ENCODE results near the gene AIF1. TPM values are rescaled to one million over a fixed set of nuclear protein-coding genes. Genes with fewer than 3 reads are reported as not detected.

Gene AIF1
- total RNA-seq, 8 experiments from 2014 or later: 1.1 to 3.1 (median 2.0) TPM; not detected in 3

DNA sequence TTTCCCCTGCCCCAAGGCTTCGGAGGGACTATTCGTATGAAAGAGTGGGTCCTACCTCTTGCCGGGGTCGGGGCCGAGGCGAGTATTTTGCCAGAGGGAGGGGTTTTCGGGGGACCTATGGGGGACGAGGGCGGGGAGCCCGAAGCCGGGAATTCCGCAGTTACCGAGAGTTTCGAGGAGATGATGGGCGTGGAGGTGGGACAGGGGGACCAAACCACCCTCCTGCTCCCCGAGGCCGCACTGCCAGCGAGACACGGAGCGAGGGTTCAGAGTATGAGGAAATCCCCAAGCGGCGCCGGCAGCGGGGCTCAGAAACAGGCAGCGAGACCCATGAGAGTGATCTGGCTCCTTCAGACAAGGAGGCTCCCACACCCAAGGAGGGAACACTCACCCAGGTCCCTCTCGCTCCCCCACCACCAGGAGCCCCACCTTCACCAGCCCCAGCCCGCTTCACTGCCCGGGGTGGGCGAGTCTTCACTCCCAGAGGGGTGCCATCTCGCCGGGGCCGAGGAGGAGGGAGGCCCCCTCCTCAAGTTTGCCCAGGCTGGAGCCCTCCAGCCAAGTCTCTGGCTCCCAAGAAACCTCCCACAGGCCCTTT lies 16.7 kb downstream of the AIF1 start:
- in situ Hi-C loops (cut with MboI; ENCODE audit: low pct_unique_long_range_greater_than_20kb in 2 of 9, low sequenced_read_pairs in 9 of 9, unreplicated experiment in 9 of 9): no loop called here
- Histone ChIP-seq H3K27ac (peak overlapping the region in 1 of 2 donors; percentile 45), H3K4me3 (no peak overlapping the region), H3K4me1 (replicated peaks in 1 of 2) (peaks cover 0 to 5% of the 10 kb centered on the region in 2 donors)
- 30 to 80% methylated on average over 1 to 2 of the region's 32 CpGs; no CpG with 5 or more reads in 8 of the 10 experiments for WGBS, 10 experiments
- peak in 5 of 8 experiments; percentile 6 to 22 (median 19) for ATAC-seq (replicated peaks in 6 of 8)

DNA sequence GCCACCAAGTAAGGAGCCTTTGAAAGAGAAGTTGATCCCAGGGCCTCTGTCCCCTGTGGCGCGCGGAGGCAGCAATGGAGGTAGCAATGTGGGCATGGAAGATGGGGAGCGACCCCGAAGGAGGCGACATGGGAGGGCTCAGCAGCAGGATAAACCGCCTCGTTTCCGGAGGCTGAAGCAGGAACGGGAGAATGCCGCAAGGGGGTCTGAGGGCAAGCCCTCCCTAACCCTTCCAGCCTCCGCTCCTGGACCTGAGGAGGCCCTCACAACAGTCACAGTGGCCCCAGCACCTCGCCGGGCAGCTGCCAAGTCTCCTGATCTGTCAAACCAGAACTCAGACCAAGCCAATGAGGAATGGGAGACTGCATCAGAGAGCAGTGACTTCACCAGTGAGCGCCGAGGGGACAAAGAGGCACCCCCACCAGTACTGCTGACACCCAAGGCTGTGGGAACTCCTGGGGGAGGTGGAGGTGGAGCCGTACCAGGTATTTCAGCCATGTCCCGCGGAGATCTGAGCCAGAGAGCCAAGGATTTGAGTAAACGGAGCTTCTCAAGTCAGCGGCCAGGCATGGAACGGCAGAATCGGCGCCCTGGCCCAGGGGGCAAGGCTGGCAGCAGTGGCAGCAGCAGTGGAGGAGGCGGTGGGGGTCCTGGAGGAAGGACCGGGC lies 17.4 kb downstream of the AIF1 start:
- no peak overlapping the region for H3K4me3 ChIP-seq
- H3K27ac ChIP-seq: peak overlapping the region in 1 of 2 donors; percentile 45
- 67 to 100% (median 96%) methylated on average over 1 to 16 of the region's 26 CpGs; no CpG with 5 or more reads in 5 of the 10 experiments for WGBS, 10 experiments
- peak in 3 of 8 experiments; percentile 1 to 4 (median 2) for ATAC-seq (replicated peaks in 6 of 8)
- peaks cover 0 to 5% of the 10 kb centered on the region in 2 donors for H3K4me1 ChIP-seq (replicated peaks in 1 of 2)
- in situ Hi-C loops (cut with MboI; ENCODE audit: low pct_unique_long_range_greater_than_20kb in 2 of 9, low sequenced_read_pairs in 9 of 9, unreplicated experiment in 9 of 9): no loop called here

DNA sequence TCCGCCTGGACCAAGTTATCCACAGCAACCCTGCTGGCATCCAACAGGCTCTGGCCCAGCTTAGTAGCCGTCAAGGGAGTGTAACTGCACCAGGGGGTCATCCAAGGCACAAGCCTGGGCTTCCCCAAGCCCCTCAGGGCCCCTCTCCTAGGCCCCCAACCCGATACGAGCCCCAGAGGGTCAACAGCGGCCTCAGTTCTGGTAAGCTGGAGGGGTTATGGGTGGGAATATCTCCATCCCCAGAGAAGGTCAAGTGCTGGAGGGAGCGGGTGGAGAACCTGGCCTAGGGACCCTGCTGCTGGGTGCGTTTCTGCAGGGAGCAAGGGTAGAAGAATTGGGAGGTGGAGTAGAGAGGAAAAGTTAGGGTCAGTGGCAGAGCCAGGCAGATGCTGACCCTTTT lies 18.4 kb downstream of the AIF1 start:
- H3K4me3 ChIP-seq: no peak overlapping the region
- H3K27ac ChIP-seq: peak overlapping the region in 1 of 2 donors; percentile 77
- ATAC-seq (replicated peaks in 6 of 8): no peak
- in situ Hi-C loops (cut with MboI; ENCODE audit: low pct_unique_long_range_greater_than_20kb in 2 of 9, low sequenced_read_pairs in 9 of 9, unreplicated experiment in 9 of 9): no loop called here
- 80 to 100% (median 92%) methylated on average over 1 to 5 of the region's 7 CpGs; no CpG with 5 or more reads in 7 of the 10 experiments for WGBS, 10 experiments
- peaks cover 0 to 5% of the 10 kb centered on the region in 2 donors for H3K4me1 ChIP-seq (replicated peaks in 1 of 2)

DNA sequence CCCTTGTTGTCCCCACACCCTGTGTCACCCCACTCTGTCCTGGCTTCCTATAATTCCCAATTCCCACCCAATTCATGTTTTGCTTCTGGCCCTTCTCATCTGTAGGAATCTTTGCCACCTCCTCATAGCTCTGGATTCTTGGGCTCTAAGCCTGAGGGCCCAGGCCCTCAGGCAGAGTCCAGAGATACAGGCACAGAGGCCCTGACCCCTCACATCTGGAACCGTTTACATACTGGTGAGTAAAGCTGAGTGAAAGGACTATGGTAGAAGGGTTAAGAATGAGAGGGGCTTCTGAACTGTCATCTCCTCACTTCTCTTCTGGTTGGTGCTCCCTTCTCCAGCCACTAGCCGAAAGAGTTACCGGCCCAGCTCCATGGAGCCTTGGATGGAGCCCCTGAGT lies 19.1 kb downstream of the AIF1 start:
- H3K4me1 ChIP-seq (replicated peaks in 1 of 2): peaks cover 0 to 5% of the 10 kb centered on the region in 2 donors
- no peak overlapping the region for H3K27ac ChIP-seq
- in situ Hi-C loops (cut with MboI; ENCODE audit: low pct_unique_long_range_greater_than_20kb in 2 of 9, low sequenced_read_pairs in 9 of 9, unreplicated experiment in 9 of 9): no loop called here
- no peak overlapping the region for H3K4me3 ChIP-seq
- WGBS, 10 experiments: 80 to 100% (median 93%) methylated on average over 1 to 3 of the region's 3 CpGs; no CpG with 5 or more reads in 5 of the 10 experiments
- ATAC-seq (replicated peaks in 6 of 8): no peak

DNA sequence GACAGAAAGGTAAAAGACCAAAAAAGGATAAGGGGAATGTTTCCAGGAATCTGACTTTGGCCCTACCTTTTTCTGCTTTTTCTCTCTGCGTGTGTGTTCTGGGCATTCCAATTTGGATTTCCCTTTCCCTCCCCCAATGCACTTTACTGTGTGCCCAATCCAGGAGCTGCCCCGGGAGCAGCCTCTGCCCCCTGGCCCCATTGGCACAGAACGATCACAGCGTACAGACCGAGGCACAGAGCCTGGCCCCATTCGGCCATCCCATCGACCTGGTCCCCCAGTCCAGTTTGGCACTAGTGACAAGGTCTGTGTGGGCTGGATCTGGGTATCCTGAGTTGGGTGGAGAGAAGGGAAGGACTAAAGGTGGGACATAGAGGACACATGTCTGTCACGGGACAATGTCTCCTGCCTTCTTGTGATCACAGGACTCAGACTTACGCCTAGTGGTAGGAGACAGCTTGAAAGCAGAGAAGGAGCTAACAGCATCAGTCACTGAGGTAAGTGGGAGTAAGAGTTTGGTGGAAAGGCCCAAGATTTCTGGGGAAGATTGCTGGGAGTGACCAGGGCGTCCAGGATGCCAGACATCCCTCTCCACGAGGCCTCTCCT lies 20.0 kb downstream of the AIF1 start:
- Histone ChIP-seq H3K27ac (no peak overlapping the region), H3K4me1 (replicated peaks in 1 of 2) (peaks cover 0 to 5% of the 10 kb centered on the region in 2 donors), H3K4me3 (no peak overlapping the region)
- no peak for ATAC-seq (replicated peaks in 6 of 8)
- WGBS, 10 experiments: 73 to 100% (median 96%) methylated on average over 2 to 7 of the region's 11 CpGs; no CpG with 5 or more reads in 5 of the 10 experiments
- in situ Hi-C loops (cut with MboI; ENCODE audit: low pct_unique_long_range_greater_than_20kb in 2 of 9, low sequenced_read_pairs in 9 of 9, unreplicated experiment in 9 of 9): no loop called here

DNA sequence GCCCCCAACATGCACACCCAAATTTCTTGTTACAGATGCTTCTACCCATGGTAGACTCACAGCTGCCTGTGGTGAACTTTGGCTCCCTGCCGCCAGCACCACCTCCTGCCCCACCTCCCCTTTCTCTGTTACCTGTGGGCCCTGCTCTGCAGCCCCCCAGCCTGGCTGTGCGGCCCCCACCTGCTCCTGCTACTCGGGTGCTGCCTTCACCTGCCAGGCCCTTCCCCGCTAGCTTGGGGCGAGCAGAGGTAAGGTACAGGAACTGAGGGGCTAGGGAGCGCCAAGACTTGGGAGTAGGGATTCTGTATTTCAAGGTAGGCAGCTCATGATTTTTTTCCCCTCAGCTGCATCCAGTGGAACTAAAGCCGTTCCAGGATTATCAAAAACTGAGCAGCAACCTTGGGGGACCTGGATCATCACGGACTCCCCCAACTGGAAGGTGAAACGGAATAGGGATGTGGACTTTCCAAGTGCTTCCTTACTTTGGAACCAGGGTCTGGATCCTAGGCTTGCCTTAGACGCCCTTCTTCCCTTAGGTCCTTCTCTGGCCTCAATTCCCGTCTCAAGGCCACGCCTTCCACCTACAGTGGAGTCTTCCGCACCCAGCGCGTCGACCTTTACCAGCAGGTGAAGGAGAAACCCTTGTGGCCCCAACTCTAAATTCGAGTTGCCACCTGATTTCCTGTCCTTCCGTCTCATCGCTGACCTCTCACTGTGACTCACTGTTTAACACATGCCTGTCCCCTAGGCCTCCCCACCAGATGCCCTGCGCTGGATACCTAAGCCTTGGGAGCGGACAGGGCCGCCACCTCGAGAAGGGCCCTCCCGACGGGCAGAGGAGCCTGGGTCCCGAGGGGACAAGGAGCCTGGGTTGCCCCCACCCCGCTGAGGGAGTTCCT lies 21.9 kb downstream of the AIF1 start:
- H3K4me1 ChIP-seq (replicated peaks in 1 of 2): peaks cover 0 to 5% of the 10 kb centered on the region in 2 donors
- ATAC-seq (replicated peaks in 6 of 8): peak in 4 of 8 experiments; percentile 12 to 21 (median 16)
- 50 to 100% (median 90%) methylated on average over 1 to 15 of the region's 27 CpGs; no CpG with 5 or more reads in 3 of the 10 experiments for WGBS, 10 experiments
- no peak overlapping the region for H3K4me3 ChIP-seq
- H3K27ac ChIP-seq: no peak overlapping the region
- in situ Hi-C loops (cut with MboI; ENCODE audit: low pct_unique_long_range_greater_than_20kb in 2 of 9, low sequenced_read_pairs in 9 of 9, unreplicated experiment in 9 of 9): no loop called here

DNA sequence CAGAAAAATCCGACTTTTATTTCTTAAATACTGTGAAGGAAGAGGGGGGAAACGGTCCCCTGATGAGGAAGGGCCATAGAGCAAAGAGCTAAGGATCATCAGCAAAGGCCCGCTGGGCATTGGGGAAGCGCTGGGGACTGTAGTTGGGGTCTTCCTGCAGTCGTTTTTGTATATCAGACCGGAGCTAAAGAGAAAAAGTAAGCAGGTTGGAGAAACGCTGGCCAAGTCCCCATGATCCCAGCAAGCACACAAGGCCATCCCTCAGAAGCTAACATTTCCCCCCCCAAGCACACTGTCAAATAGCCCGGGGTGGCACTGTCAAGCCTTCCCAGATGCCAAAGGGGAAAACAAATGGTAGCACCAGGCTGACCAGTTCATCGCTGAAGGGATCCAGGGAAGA lies 24.0 kb downstream of the AIF1 start:
- Histone ChIP-seq H3K4me3 (no peak overlapping the region), H3K4me1 (replicated peaks in 1 of 2) (no peaks in the 10 kb centered on the region), H3K27ac (no peak overlapping the region)
- in situ Hi-C loops (cut with MboI; ENCODE audit: low pct_unique_long_range_greater_than_20kb in 2 of 9, low sequenced_read_pairs in 9 of 9, unreplicated experiment in 9 of 9): no loop called here
- ATAC-seq (replicated peaks in 6 of 8): peak in 3 of 8 experiments; percentile 5 to 8 (median 6)
- 40 to 100% (median 87%) methylated on average over 1 to 8 of the region's 9 CpGs; no CpG with 5 or more reads in 1 of the 10 experiments for WGBS, 10 experiments

DNA sequence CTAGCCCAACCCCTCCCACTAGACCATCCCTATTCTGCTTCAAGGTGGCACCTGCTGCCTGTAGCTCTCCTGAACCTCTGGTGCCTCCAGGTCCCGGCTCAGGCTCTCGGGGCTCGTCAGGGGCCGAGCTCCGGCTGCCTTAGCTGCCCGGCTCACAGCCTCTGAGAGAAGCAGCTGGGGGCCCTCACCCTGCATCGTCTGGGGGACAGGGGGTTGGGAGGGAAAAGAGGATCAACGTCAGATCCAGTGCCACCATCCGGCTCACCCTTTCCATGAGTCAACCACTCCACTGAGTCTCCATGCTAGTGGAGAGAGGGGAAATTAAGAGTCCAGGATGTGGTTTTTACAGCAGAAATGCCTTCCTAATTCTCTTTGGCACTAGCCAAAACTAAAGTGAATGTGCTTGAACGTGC lies 24.4 kb downstream of the AIF1 start:
- ATAC-seq (replicated peaks in 6 of 8): peak in 7 of 8 experiments; percentile 5 to 25 (median 10)

DNA sequence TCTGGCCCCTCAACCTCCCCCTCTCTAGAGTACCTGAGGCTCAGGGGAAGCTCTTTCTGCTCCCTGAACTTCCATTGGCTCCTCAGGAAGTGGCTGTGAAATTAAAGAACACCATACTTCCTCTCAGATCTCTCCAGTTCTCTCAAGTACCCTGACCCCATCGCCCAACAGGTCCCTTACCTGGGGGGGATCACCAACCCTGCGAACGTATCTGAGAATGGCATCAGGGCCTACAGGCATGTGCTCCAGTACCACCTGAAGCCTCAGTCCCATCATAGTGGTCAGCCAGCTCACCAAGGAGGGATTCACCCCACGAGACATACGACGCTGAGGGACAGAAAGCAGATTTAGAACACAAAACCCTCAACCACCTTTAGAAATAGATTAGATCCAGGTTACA lies 25.6 kb downstream of the AIF1 start:
- ATAC-seq (replicated peaks in 6 of 8): peak in 1 of 8 experiments; percentile 1
- WGBS, 10 experiments: 67 to 100% (median 94%) methylated on average over 1 to 6 of the region's 6 CpGs; no CpG with 5 or more reads in 2 of the 10 experiments

More for the DNA sequence above, 24.4 kb downstream of the AIF1 start:
- in situ Hi-C loops (cut with MboI; ENCODE audit: low pct_unique_long_range_greater_than_20kb in 2 of 9, low sequenced_read_pairs in 9 of 9, unreplicated experiment in 9 of 9): no loop called here
- H3K4me1 ChIP-seq (replicated peaks in 1 of 2): no peaks in the 10 kb centered on the region
- H3K27ac ChIP-seq: no peak overlapping the region
- 0 to 100% (median 49%) methylated on average over 1 to 3 of the region's 10 CpGs; no CpG with 5 or more reads in 4 of the 10 experiments for WGBS, 10 experiments
- H3K4me3 ChIP-seq: no peak overlapping the region

DNA sequence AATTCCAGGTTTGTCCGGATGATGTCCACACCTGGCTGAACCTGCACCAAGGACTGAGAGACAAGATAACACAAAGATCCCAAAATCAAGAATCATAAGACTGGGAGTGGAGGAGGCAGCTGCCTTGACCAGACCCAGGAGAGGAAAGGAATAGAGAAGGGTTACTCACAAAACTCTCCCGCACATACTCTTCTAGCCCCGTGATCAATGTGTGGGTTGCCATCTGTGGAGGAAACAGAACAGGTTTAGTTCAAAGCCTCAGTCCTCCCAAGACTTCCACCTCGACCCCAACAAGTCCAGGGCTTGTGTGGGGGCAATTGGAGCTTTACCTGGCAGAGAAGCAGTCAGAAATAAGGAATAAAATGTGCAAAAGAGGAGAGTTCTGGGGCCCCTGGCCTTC lies 26.3 kb downstream of the AIF1 start:
- no peak for ATAC-seq (replicated peaks in 6 of 8)
- no peak overlapping the region for H3K4me3 ChIP-seq
- 33 to 100% (median 97%) methylated on average over 1 to 4 of the region's 4 CpGs; no CpG with 5 or more reads in 3 of the 10 experiments for WGBS, 10 experiments

More for the DNA sequence above, 25.6 kb downstream of the AIF1 start:
- no peak overlapping the region for H3K4me3 ChIP-seq
- H3K4me1 ChIP-seq (replicated peaks in 1 of 2): no peaks in the 10 kb centered on the region
- no peak overlapping the region for H3K27ac ChIP-seq
- in situ Hi-C loops (cut with MboI; ENCODE audit: low pct_unique_long_range_greater_than_20kb in 2 of 9, low sequenced_read_pairs in 9 of 9, unreplicated experiment in 9 of 9): no loop called here

DNA sequence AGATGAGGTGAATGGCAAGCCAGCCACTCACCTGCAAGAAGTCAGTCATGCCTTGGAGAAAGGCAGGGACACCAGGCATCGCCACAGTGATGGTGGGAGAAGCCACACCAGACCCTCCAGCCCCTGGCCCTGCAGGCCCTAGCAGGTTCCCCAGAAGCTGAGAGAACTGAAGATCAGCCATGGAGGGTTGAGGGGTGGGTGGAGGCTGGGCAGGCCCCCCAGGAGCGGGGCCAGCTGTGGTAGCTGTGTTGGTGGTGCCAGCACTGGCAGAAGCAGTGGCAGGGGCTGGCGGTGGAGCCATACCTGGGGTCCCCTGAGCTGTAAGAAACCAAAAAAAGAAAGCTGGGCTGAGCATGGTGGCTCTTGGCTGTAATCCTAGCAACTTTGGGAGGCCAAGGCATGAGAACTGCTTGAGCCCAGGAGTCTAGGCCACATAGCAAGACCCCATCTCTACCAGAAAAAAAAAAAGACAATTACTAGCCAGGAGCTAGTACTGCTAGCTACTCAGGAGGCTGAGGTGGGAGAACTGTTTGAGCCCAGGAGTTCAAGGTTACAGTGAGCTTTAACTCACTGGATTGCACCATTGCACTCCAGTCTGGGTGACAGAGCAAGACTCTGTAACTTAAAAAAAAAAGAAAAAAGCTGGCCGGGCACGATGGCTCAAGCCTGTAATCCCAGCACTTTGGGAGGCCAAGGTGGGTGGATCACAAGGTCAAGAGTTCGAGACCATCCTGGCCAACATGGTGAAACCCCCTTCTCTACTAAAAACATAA lies 27.9 kb downstream of the AIF1 start:
- in situ Hi-C loops (cut with MboI; ENCODE audit: low pct_unique_long_range_greater_than_20kb in 2 of 9, low sequenced_read_pairs in 9 of 9, unreplicated experiment in 9 of 9): no loop called here
- no peak for ATAC-seq (replicated peaks in 6 of 8)
- Histone ChIP-seq H3K4me3 (no peak overlapping the region), H3K27ac (no peak overlapping the region), H3K4me1 (replicated peaks in 1 of 2) (no peaks in the 10 kb centered on the region)
- WGBS, 10 experiments: 80 to 100% (median 95%) methylated on average over 1 to 5 of the region's 6 CpGs; no CpG with 5 or more reads in 4 of the 10 experiments

More for the DNA sequence above, 26.3 kb downstream of the AIF1 start:
- in situ Hi-C loops (cut with MboI; ENCODE audit: low pct_unique_long_range_greater_than_20kb in 2 of 9, low sequenced_read_pairs in 9 of 9, unreplicated experiment in 9 of 9): no loop called here
- Histone ChIP-seq H3K4me1 (replicated peaks in 1 of 2) (no peaks in the 10 kb centered on the region), H3K27ac (no peak overlapping the region)
